SK-N-MC (cell line): Measurements from ENCODE around the gene XG.
A peak's percentile ranks its signal among the peaks of the same experiment; 100 is the strongest.

ENCODE experiments used
- DNase-seq: peaks from one replicate; pipeline ENCODE4 v3.0.0-alpha.2; 2011; ENCODE audit warnings: low read depth, low spot score
- H3K27ac ChIP-seq: fragments of 200-600 bp; sonication (generic); 2 replicates; pipeline ENCODE4 v1.5.1; 2016; ENCODE audit warnings: mixed run types
- H3K36me3 ChIP-seq: fragments of 200-600 bp; sonication (generic); 2 replicates; pipeline ENCODE4 v1.6.1; 2017; ENCODE audit warnings: antibody characterized with exemption, low read length, mixed read lengths; ENCODE audit not compliant: insufficient read depth
- H3K4me3 ChIP-seq: fragments of 200-600 bp; sonication (generic); 2 replicates; pipeline ENCODE4 v1.5.1; 2016
- H3K9ac ChIP-seq: fragments of 200-600 bp; sonication (generic); 2 replicates; pipeline ENCODE4 v1.8.0; 2017; ENCODE audit warnings: mixed run types, mixed read lengths; ENCODE audit not compliant: insufficient read length
- H3K9me3 ChIP-seq: fragments of 200-600 bp; sonication (generic); 2 replicates; pipeline ENCODE4 v1.6.1; 2017; ENCODE audit warnings: low read depth, mild to moderate bottlenecking, antibody characterized with exemption, low read length, moderate library complexity, mixed read lengths
- EZH2 ChIP-seq: fragments of 200-600 bp; sonication (generic); IDR thresholded peaks from one replicate; pipeline ENCODE4 v1.6.1; 2017; ENCODE audit warnings: antibody characterized with exemption
- FOXP2 ChIP-seq: optimal IDR thresholded peaks from 2 replicates; pipeline ENCODE3; 2011; ENCODE audit warnings: mild to moderate bottlenecking, moderate library complexity; ENCODE audit not compliant: insufficient read depth; ENCODE audit errors: extremely low read length, control extremely low read depth
- POLR2AphosphoS5 ChIP-seq: IDR thresholded peaks from 2 replicates; pipeline ENCODE4 v1.6.1; 2012; ENCODE audit warnings: mild to moderate bottlenecking, low read depth, low read length, borderline replicate concordance

XG gene

DNA sequence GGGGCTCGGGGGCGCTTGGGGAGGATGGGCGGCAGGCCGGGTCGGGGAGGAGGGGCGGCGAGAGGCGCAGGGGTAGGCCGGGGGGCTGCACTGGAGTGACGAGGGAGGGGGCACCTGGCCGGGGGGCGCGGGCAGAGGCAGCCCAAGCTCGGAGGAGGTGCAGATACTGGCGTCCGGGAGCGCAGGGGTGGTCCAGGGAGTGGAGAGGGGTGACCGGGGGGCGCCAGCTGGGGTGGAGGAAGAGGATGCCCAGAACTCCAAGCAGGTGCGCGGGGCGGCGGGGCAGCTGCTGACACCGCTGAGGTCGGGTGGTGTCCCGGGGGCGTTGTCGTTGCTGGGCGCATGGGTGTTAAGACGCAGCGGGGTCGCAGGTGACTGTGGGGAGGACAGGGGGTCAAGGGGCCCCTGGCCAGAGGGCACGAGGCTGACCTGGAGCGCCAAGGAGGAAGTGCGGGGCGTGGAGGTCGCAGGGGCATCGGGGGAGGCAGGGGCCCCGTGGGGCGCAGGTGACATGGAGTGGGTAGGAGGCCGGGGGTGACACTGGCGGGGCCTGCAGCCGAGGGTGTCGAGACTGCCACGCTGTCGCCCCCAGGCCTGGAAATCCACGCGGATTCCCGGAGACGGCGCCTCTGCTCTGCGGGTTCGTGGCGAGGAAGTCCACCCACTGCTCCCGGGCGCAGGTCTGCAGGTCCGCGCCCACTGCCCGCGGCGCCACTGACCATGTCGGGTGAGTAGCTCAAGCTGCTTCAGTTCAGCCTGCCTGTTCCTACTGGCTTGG, 77.8 kb downstream of the XG start:
- peaks cover 14% of the 10 kb centered on the region for H3K36me3 ChIP-seq
- peak overlapping the region; percentile 75 for H3K4me3 ChIP-seq
- H3K9ac ChIP-seq, result peak overlapping the region; percentile 52
- DNase-seq, result no peak
- H3K27ac ChIP-seq, result no peak overlapping the region
- no peak for TF ChIP-seq FOXP2
- no peak for TF ChIP-seq EZH2
- TF ChIP-seq POLR2AphosphoS5, result no peak
- no peaks in the 10 kb centered on the region for H3K9me3 ChIP-seq

DNA sequence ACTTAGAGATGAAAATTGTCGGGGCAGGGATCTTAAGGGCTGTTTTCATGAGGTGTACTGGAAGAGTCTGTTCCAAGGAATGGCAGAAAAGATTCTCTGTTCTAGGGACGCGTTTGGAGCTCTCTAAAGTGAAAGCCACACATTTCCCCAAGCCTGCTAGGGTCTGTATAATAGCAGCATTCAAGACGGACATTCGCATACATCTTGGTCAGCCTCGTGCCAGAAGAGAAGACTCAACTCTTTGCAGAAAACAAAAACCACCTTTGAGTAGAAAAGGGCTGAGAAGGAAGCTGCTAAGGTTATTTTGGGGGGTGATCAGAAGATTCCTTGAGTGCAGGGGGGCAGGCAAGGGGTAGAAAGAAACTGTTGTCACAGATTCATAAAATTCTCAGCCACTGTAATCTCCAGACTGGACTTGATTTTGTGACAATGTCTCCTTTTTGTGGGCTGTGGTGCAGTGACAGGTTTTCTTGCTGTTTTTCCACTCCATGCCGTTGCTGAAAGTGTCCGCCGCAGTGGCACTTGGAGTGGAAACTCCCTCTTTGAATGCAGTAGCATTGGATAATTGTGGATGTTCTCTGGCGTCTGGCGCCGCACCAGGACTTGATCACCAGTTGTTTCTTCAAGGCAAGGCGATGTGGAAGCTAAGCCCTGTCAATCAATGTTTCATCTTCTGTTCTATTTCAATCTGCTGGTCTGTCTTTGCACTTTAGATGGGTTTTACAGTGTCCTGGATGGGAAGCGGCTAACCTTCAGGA, 79.8 kb downstream of the XG start:
- H3K27ac ChIP-seq, result 0 out of 2 replicates have a peak overlapping the region, but pooled peaks have one; percentile 9
- H3K9me3 ChIP-seq, result no peaks in the 10 kb centered on the region
- DNase-seq, result no peak
- no peak overlapping the region for H3K9ac ChIP-seq
- peak overlapping the region; percentile 36; the same call in 1 of the 2 replicates for H3K4me3 ChIP-seq
- no peak for TF ChIP-seq FOXP2
- TF ChIP-seq EZH2, result no peak
- no peak for TF ChIP-seq POLR2AphosphoS5
- peaks cover 22% of the 10 kb centered on the region for H3K36me3 ChIP-seq

DNA sequence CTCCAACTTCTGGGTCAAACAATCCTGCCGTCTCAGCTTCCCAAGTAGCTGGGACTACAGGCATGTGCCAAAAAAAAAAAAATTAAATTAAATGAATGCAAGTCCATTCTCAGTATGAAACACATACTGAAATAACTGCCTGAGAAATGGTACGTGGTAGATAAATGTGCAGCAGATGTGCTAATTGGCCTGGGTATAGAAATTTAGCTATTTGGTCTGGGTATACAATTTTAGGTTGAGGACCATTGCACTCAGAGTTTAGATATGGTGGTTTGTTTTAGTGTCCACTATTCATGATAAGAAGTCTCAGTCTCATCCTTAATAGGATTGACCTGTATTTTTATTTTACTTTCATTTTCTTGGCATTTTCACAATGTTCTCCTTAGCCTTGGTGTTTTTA, 86.1 kb downstream of the XG start:
- TF ChIP-seq FOXP2 (no peak), POLR2AphosphoS5 (no peak), EZH2 (no peak)
- Histone ChIP-seq H3K9ac (no peak overlapping the region), H3K4me3 (no peak overlapping the region), H3K36me3 (peaks cover 42% of the 10 kb centered on the region), H3K27ac (no peak overlapping the region), H3K9me3 (no peaks in the 10 kb centered on the region)
- no peak for DNase-seq

DNA sequence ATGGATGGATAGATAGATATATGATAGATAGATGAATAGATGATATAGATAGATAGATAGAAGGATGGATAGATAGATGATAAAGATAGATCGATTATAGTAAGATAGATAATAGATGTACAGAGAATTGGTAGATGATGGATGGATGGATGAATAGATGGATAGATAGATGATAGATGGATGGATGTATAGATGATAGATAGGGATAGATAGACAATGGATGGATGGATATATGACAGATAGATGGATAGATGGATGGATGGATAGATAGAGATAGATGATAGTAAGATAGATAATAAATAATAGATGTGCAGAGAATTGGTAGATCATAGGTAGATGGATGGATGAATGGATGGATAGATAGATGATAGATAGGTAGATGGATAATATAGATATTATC, 89.1 kb downstream of the XG start:
- no peak for DNase-seq

DNA sequence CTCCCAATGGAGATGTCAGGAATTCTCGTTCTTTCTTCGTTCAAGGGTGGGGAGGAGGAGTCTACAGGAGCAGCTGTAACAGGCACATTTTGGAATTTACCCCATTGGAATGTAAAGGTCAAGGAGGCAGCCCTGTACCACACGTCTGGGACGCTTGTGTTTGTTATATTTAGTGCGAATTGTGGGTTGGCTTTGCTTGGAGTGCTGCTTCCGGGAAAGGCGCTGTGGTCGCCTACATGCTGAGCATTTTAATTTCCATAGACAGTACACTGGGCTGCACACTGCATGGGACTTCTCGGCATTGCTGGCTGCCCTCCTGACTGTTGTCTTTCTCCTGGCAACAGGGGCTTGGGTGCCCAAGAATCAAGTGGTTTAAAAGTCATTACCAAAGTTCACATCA, 89.7 kb downstream of the XG start:
- H3K27ac ChIP-seq, result peak overlapping the region; percentile 67; the same call in 1 of the 2 replicates
- peaks cover 44% of the 10 kb centered on the region for H3K36me3 ChIP-seq
- no peak for TF ChIP-seq EZH2
- no peak for TF ChIP-seq POLR2AphosphoS5
- TF ChIP-seq FOXP2, result no peak
- DNase-seq, result peak; percentile 30
- H3K9ac ChIP-seq, result no peak overlapping the region
- H3K4me3 ChIP-seq, result peak overlapping the region; percentile 60
- no peaks in the 10 kb centered on the region for H3K9me3 ChIP-seq

More for the DNA sequence above, 89.1 kb downstream of the XG start:
- Histone ChIP-seq H3K36me3 (peaks cover 47% of the 10 kb centered on the region), H3K9ac (no peak overlapping the region), H3K27ac (no peak overlapping the region), H3K9me3 (no peaks in the 10 kb centered on the region), H3K4me3 (no peak overlapping the region)
- TF ChIP-seq FOXP2 (no peak), EZH2 (no peak), POLR2AphosphoS5 (no peak)

DNA sequence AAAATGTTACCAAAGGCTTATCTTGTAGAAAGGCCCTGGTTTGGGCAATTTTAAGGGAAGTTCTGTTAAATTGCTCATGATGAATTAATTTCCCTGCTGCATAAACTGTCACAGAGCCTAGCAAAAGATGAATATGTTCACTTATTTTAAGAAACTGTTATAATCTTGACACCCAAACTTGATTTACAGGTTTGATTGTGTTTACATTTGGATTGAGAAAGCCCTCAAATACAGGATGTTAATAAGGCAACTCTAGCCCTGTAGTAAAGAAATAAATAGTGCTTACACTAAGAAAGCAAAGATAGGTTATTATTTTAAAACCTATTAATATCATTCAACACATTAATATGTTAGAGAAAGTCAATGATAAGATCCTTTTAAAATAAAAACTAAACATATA, 95.2 kb downstream of the XG start:
- Histone ChIP-seq H3K9me3 (no peaks in the 10 kb centered on the region), H3K4me3 (no peak overlapping the region), H3K9ac (no peak overlapping the region), H3K27ac (peak overlapping the region; percentile 70), H3K36me3 (peaks cover 25% of the 10 kb centered on the region)
- TF ChIP-seq FOXP2, result no peak
- TF ChIP-seq POLR2AphosphoS5, result no peak
- TF ChIP-seq EZH2, result no peak
- no peak for DNase-seq

DNA sequence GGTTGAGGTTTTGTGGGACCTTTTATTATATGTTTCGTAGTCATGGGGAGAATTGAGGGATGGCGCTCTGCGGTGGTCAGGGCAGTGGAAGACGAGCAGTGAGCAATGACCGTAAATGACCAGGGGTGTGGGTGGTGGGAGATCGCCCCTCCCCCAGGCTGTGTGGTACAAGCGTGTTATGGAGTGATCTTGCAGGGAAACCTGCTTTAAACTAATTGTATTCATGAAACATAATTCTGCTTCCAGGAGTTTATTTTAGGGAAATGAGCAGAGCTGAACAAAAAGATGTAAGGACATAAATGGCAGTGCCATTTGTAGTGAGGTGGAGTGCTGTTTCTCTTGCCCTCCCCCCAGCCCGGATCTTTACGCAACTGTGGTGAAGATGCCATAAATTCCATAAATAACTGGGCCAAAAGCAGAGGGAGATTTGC, 97.0 kb downstream of the XG start:
- H3K4me3 ChIP-seq, result peak overlapping the region; percentile 45
- peak overlapping the region; percentile 54 for H3K9ac ChIP-seq
- no peak for DNase-seq
- H3K36me3 ChIP-seq, result peaks cover 12% of the 10 kb centered on the region
- peak overlapping the region; percentile 96 for H3K27ac ChIP-seq
- no peaks in the 10 kb centered on the region for H3K9me3 ChIP-seq
- TF ChIP-seq EZH2 (no peak), POLR2AphosphoS5 (no peak)

DNA sequence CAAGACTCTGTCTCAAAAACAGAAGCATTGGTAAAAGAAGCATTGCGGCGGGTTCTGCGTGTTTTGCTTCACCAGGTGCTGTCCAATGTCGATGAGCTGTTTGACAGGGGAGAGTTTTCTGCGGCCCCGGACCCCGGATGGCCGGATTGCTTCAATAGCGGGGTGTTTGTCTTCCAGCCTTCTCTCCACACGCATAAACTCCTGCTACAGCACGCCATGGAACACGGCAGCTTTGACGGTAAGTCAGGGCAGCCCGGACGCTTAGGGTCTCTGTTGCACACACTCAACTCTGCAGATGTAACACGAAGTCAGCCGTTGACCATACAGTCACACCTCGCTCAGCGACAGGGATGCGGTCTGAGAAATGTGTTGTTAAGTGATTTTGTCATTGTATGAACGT, 103.1 kb downstream of the XG start:
- H3K4me3 ChIP-seq, result no peak overlapping the region
- no peak overlapping the region for H3K27ac ChIP-seq
- DNase-seq, result no peak
- no peaks in the 10 kb centered on the region for H3K9me3 ChIP-seq
- H3K9ac ChIP-seq, result no peak overlapping the region
- H3K36me3 ChIP-seq, result peaks cover 36% of the 10 kb centered on the region; the same call in 1 of the 2 replicates
- TF ChIP-seq FOXP2, result no peak
- TF ChIP-seq POLR2AphosphoS5, result no peak
- no peak for TF ChIP-seq EZH2

DNA sequence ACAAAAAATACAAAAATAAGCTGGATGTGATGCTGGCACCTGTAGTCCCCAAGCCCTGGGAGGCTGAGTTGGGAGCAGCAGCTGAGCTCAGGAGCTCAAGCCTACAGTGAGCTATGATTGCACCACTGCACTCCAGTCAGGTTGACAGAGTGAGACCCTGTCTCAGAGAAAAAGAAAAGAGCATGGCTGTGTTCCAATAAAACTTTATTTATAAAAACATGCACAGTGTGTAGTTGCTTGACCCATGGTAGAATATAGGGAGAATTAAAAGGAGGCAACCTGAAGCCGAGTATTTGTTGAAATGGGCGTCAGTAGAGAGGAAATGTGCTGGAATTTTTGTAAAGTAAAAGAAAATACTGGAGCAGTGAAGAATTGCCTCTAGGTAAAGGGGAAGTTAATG, 103.9 kb downstream of the XG start:
- Histone ChIP-seq H3K4me3 (no peak overlapping the region), H3K36me3 (peaks cover 41% of the 10 kb centered on the region; the same call in 1 of the 2 replicates), H3K27ac (no peak overlapping the region), H3K9me3 (no peaks in the 10 kb centered on the region), H3K9ac (no peak overlapping the region)
- TF ChIP-seq EZH2 (no peak), FOXP2 (no peak), POLR2AphosphoS5 (no peak)
- no peak for DNase-seq
